Gastrocnemius medialis (tissue), 4 donors: ENCODE results near the gene F2RL2. TPM values are rescaled to one million over a fixed set of nuclear protein-coding genes. Genes with fewer than 3 reads are reported as not detected.

Experiments
- ATAC-seq, 2 donors: fragments of 150-250 bp; one replicate each; pipeline ENCODE4 v1.9.1; 2016
- DNase-seq, 2 donors: peaks; one replicate each; pipeline ENCODE4 v3.0.0-alpha.2; 2019
- H3K27ac ChIP-seq, 4 donors: fragments of 200-600 bp; sonication (generic); 1 replicate in 1 of 4; 2 replicates in 3 of 4; pipeline ENCODE4 v1.5.1; 2016 to 2018; ENCODE audit warnings: mild to moderate bottlenecking in 2 of 4, moderate library complexity in 1 of 4
- H3K27me3 ChIP-seq, 3 donors: fragments of 200-600 bp; sonication (generic) in 2 of 3; 1 replicate in 1 of 3; 2 replicates in 2 of 3; pipeline versions ENCODE4 v1.5.1 to v1.6.0; 2016 to 2019; ENCODE audit warnings: mild to moderate bottlenecking in 1 of 3, moderate library complexity in 1 of 3
- H3K36me3 ChIP-seq, 2 donors: fragments of 200-600 bp; sonication (generic) in 1 of 2; one replicate each; pipeline ENCODE4 v1.5.1; 2017 to 2018
- H3K4me1 ChIP-seq, 2 donors: fragments of 200-600 bp; sonication (generic) in 1 of 2; one replicate each; pipeline ENCODE4 v1.5.1; 2016 to 2017; ENCODE audit warnings: mild to moderate bottlenecking in 2 of 2
- H3K4me3 ChIP-seq, 4 donors: fragments of 200-600 bp; sonication (generic) in 3 of 4; 1 replicate in 1 of 4; 2 replicates in 3 of 4; pipeline ENCODE4 v1.5.1; 2016 to 2019; ENCODE audit warnings: mild to moderate bottlenecking in 2 of 4
- H3K9me3 ChIP-seq, 3 donors: fragments of 200-600 bp; sonication (generic) in 2 of 3; 1 replicate in 1 of 3; 2 replicates in 2 of 3; pipeline ENCODE4 v1.5.1; 2016 to 2019
- POLR2A ChIP-seq, 2 donors: fragments of 450-650 bp; IDR thresholded peaks; one replicate each; pipeline ENCODE4 v1.6.1; 2017; ENCODE audit warnings: antibody characterized with exemption in 2 of 2, mild to moderate bottlenecking in 2 of 2, moderate library complexity in 2 of 2
- in situ Hi-C, 4 donors: fragments of 200-750 bp; cut with MboI; loops; one replicate each; pipeline versions ENCODE4 v1.15.0 to v1.8.0; 2017; ENCODE audit warnings: low sequenced_read_pairs in 4 of 4
- intact Hi-C: fragments of 100-400 bp; cut with DNase I; formaldehyde crosslinking; loops from one replicate; pipeline ENCODE4 v1.15.1; 2023; ENCODE audit warnings: low total_unique reads
- total RNA-seq, 4 donors: library from RNA; depleted of rRNA; stranded (reverse); fragments of >200 nt; gene quantifications; one replicate each; pipeline versions ENCODE4 v1.1.0 to v1.2.3, GENCODE V29; 2016
- TF ChIP-seq, protein P1 (sequence below), 5 experiments: fragments of 450-650 bp in 3 of 5; fragments of 200-600 bp in 2 of 5; sonication (generic) in 2 of 5; IDR thresholded peaks in 4 of 5; conservative IDR thresholded peaks in 1 of 5; 1 replicate in 4 of 5; 2 replicates in 1 of 5; pipeline ENCODE4 v1.5.1; 2016 to 2019; ENCODE audit warnings: antibody characterized with exemption in 5 of 5, mild to moderate bottlenecking in 3 of 5, moderate library complexity in 3 of 5

Gene F2RL2
- total RNA-seq, 4 donors from 2014 or later: not detected

DNA sequence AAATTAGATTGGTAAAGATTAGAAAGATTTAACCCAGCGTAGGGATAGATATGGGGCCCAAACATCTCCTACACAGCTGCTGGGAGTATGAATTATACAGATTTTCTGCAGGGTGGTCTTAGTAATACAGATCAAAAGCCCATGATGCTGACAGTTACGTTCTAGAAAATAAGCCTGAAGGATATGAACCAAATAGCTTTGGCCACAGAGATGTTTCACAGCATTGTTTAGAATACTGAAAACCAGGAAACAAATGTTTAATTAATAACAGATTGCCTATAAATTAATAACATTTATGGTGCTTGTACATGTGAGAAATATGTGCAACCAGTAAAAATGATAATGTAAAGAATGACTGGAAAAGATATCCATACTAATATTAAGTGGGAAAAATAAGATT, 24.7 kb downstream of the F2RL2 start:
- H3K9me3 ChIP-seq: no peaks in the 10 kb centered on the region
- no peaks in the 10 kb centered on the region for H3K27me3 ChIP-seq
- no peak for DNase-seq
- H3K36me3 ChIP-seq: no peaks in the 10 kb centered on the region
- intact Hi-C loops (no loop called here), in situ Hi-C loops (no loop called here)
- no peaks in the 10 kb centered on the region for H3K4me1 ChIP-seq
- no peak overlapping the region for H3K27ac ChIP-seq
- TF ChIP-seq POLR2A (IDR thresholded peaks at IDR 0.05): no peak
- TF ChIP-seq, protein P1, sequence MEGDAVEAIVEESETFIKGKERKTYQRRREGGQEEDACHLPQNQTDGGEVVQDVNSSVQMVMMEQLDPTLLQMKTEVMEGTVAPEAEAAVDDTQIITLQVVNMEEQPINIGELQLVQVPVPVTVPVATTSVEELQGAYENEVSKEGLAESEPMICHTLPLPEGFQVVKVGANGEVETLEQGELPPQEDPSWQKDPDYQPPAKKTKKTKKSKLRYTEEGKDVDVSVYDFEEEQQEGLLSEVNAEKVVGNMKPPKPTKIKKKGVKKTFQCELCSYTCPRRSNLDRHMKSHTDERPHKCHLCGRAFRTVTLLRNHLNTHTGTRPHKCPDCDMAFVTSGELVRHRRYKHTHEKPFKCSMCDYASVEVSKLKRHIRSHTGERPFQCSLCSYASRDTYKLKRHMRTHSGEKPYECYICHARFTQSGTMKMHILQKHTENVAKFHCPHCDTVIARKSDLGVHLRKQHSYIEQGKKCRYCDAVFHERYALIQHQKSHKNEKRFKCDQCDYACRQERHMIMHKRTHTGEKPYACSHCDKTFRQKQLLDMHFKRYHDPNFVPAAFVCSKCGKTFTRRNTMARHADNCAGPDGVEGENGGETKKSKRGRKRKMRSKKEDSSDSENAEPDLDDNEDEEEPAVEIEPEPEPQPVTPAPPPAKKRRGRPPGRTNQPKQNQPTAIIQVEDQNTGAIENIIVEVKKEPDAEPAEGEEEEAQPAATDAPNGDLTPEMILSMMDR (IDR thresholded peaks at IDR 0.05 in 4 of 5, conservative IDR thresholded peaks at IDR 0.05 in 1 of 5): no peak
- ATAC-seq: no peak
- H3K4me3 ChIP-seq: no peak overlapping the region

DNA sequence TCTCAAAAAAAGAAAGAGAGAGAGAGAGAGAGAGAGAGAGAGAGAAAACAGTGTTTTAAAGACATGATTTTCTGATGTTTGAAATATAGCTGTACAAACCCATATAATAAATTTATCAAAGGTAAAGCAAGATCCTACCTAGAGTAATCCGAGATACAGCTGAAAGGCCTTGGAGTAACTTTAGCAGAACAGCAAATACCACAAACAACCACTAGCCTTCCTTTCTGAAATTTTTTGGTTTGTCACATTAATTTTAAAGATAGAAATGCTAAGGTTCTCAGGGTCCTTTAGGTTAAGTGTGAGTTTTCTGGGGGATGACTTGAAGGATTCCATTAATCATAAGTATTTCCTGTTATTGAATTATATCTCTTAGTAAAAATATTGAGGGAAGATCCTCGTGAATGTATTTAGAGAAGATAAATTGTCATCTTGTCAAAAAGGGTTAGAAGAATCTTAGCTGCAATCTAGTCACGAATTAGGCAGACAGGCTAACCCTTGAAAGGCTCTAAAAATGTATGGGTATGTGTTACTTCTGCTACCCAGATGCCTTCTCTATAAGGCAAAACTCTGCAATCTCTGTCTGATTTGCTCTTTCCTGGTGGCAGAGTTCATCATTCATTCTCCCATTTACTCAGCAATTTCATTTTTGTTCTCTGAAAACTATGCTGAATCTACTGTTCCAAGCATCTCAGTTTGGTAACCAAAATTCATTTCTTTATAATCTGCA, 27.3 kb downstream of the F2RL2 start:
- Histone ChIP-seq H3K4me1 (no peaks in the 10 kb centered on the region), H3K36me3 (no peaks in the 10 kb centered on the region), H3K27ac (no peak overlapping the region), H3K9me3 (no peaks in the 10 kb centered on the region), H3K4me3 (no peak overlapping the region), H3K27me3 (no peaks in the 10 kb centered on the region)
- TF ChIP-seq POLR2A (IDR thresholded peaks at IDR 0.05): no peak
- TF ChIP-seq, protein P1 (IDR thresholded peaks at IDR 0.05 in 4 of 5, conservative IDR thresholded peaks at IDR 0.05 in 1 of 5): no peak
- DNase-seq (no peak), ATAC-seq (no peak)
- intact Hi-C loops: no loop called here
- in situ Hi-C loops: no loop called here

DNA sequence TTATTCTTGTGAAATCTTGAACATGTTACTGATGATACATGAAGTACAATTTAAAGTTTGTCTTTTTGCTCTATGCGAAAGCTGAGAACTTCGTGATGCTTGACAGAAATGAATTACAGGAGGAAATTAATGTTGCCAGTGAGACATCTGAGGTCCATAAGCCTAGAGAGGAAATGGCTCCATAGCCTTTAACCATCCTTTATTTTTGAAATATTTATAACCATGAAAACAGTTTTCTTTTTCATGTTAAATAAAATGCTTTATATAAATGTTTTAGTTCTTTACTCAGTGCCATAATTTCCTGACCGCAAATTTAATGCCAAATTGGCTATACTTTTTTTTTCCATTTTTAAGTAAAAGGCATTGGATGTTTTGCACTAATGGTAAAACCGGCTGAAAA, 29.1 kb downstream of the F2RL2 start:
- H3K9me3 ChIP-seq: no peaks in the 10 kb centered on the region
- no peaks in the 10 kb centered on the region for H3K4me1 ChIP-seq
- in situ Hi-C loops: no loop called here
- DNase-seq: no peak
- no peaks in the 10 kb centered on the region for H3K36me3 ChIP-seq
- no peak for ATAC-seq
- intact Hi-C loops: no loop called here
- no peak overlapping the region for H3K27ac ChIP-seq
- no peaks in the 10 kb centered on the region for H3K27me3 ChIP-seq
- H3K4me3 ChIP-seq: no peak overlapping the region
- TF ChIP-seq, protein P1 (IDR thresholded peaks at IDR 0.05 in 4 of 5, conservative IDR thresholded peaks at IDR 0.05 in 1 of 5): no peak
- TF ChIP-seq POLR2A (IDR thresholded peaks at IDR 0.05): no peak

DNA sequence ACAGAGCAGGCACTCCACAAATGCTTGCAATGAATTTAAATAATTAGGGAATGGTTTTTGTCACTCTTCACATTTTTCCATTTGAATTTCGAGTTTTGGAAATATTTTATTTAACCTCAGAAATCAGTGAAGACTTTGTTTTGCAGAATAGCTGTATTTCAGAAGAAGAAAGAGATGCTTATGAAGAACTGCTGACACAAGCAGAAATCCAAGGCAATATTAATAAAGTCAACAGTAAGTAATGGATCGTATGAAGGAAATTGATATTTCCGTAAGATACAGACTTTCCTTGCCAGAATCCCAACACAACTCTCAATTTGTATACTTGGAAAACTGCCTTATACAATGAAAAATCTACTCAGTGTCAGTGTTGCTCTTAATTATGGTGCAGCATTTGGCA, 30.5 kb downstream of the F2RL2 start:
- H3K27me3 ChIP-seq: no peaks in the 10 kb centered on the region
- H3K4me1 ChIP-seq: no peaks in the 10 kb centered on the region
- no peak overlapping the region for H3K27ac ChIP-seq
- no peaks in the 10 kb centered on the region for H3K9me3 ChIP-seq
- no peak for DNase-seq
- TF ChIP-seq, protein P1 (IDR thresholded peaks at IDR 0.05 in 4 of 5, conservative IDR thresholded peaks at IDR 0.05 in 1 of 5): no peak
- no peak for TF ChIP-seq POLR2A (IDR thresholded peaks at IDR 0.05)
- H3K4me3 ChIP-seq: no peak overlapping the region
- no peaks in the 10 kb centered on the region for H3K36me3 ChIP-seq
- intact Hi-C loops: no loop called here
- no peak for ATAC-seq
- in situ Hi-C loops: no loop called here

DNA sequence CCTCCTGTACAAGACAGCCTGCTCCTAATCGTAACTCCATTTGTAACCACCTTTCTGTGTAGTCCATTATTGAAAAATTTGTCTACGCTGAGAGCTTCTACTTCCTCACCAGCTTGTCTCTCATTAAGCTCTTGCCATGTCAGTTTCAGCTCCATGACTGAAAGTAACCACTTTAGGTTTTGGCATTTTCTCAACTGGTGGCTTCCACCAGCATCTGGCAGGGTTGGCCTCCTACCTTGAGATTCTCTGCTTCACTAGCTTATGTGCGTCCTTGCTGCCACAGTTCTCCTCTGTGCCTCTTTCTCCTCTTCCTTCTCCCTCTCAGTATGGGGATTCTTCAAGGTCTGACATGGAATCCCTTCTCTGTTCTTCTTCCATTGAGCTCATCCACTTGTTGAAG, 31.8 kb downstream of the F2RL2 start:
- no peaks in the 10 kb centered on the region for H3K27me3 ChIP-seq
- H3K36me3 ChIP-seq: no peaks in the 10 kb centered on the region
- no peaks in the 10 kb centered on the region for H3K9me3 ChIP-seq
- intact Hi-C loops: no loop called here
- H3K27ac ChIP-seq: no peak overlapping the region
- H3K4me3 ChIP-seq: no peak overlapping the region
- DNase-seq (no peak), ATAC-seq (no peak)
- TF ChIP-seq, protein P1 (IDR thresholded peaks at IDR 0.05 in 4 of 5, conservative IDR thresholded peaks at IDR 0.05 in 1 of 5): no peak
- no peak for TF ChIP-seq POLR2A (IDR thresholded peaks at IDR 0.05)
- H3K4me1 ChIP-seq: no peaks in the 10 kb centered on the region
- in situ Hi-C loops: no loop called here
